H1 (cell line): ENCODE measurements around the gene PCDHGB6. TPM values are rescaled to one million over a fixed set of nuclear protein-coding genes. Genes with fewer than 3 reads are reported as not detected.
A peak's percentile ranks its signal among the peaks of the same experiment; 100 is the strongest.
"Not testable (repeated sequence)": the region's sequence is repeated elsewhere in the genome, so short reads cannot be mapped to it uniquely, and the experiment has no call there.

Experiments
- CTCF ChIA-PET: fragments of 300-600 bp; sonication (Branson Sonifier 250); formaldehyde crosslinking; loops from one replicate; lab custom pipeline; 2021; ENCODE audit not compliant: partially characterized antibody; lab: Charles Lee
- POLR2A ChIA-PET: fragments of 300-600 bp; sonication (Branson Sonifier 250); formaldehyde crosslinking; loops from one replicate; lab custom pipeline; 2021; ENCODE audit warnings: inconsistent platforms; ENCODE audit not compliant: partially characterized antibody; lab: Charles Lee
- DNase-seq, 2 experiments: peaks; one replicate each; pipeline versions ENCODE4 v3.0.0 to v3.0.0-alpha.2; 2010 to 2022; ENCODE audit warnings: low spot score in 2 of 2, low read depth in 1 of 2, mixed read lengths in 1 of 2
- FAIRE-seq: peaks from 2 replicates; lab custom pipeline; 2011; peaks lifted over from hg19 to GRCh38; lab: Jason Lieb, UNC
- H2AFZ ChIP-seq: 2 replicates; pipeline ENCODE4 v1.8.1; 2012; ENCODE audit warnings: low read length, inconsistent platforms
- H2AK5ac ChIP-seq: 2 replicates; pipeline ENCODE4 v1.6.1; 2013; ENCODE audit warnings: low read depth, low read length
- H2BK120ac ChIP-seq: replicated peaks from 2 replicates; pipeline ENCODE3; 2013; ENCODE audit warnings: low read depth, low read length, inconsistent platforms
- H2BK12ac ChIP-seq: 2 replicates; pipeline ENCODE4 v1.6.1; 2013; ENCODE audit warnings: low read depth, low read length
- H2BK15ac ChIP-seq: 2 replicates; pipeline ENCODE4 v1.6.1; 2013; ENCODE audit warnings: low read length
- H2BK20ac ChIP-seq: 2 replicates; pipeline ENCODE4 v1.6.1; 2013; ENCODE audit warnings: low read length
- H2BK5ac ChIP-seq: 2 replicates; pipeline ENCODE4 v1.6.1; 2013; ENCODE audit warnings: low read depth, low read length
- H3K14ac ChIP-seq: 2 replicates; pipeline ENCODE4 v1.6.1; 2013; ENCODE audit warnings: inconsistent platforms; ENCODE audit not compliant: insufficient read length
- H3K18ac ChIP-seq: 2 replicates; pipeline ENCODE4 v1.6.1; 2013; ENCODE audit warnings: low read length; ENCODE audit errors: extremely low read depth
- H3K23ac ChIP-seq: 2 replicates; pipeline ENCODE4 v1.6.1; 2013; ENCODE audit warnings: inconsistent platforms; ENCODE audit not compliant: insufficient read length
- H3K23me2 ChIP-seq: 2 replicates; pipeline ENCODE4 v1.6.1; 2013; ENCODE audit warnings: low read depth, low read length
- H3K27ac ChIP-seq: 2 replicates; pipeline ENCODE4 v1.6.1; 2011; ENCODE audit warnings: low read depth, low read length, inconsistent platforms
- H3K27me3 ChIP-seq, 4 experiments: replicated peaks in 1 of 4; 1 replicate in 1 of 4; 2 replicates in 3 of 4; pipeline versions ENCODE4 v1.6.1 to v1.8.1; 2011 to 2013; ENCODE audit warnings: low read length in 3 of 4, mild to moderate bottlenecking in 3 of 4, inconsistent platforms in 2 of 4, mixed read lengths in 2 of 4, moderate library complexity in 1 of 4; ENCODE audit not compliant: control insufficient read depth in 3 of 4, insufficient read depth in 3 of 4; ENCODE audit errors: extremely low read depth in 1 of 4
- H3K36me3 ChIP-seq, 4 experiments: 2 replicates each; pipeline versions ENCODE4 v1.6.1 to v1.8.1; 2011 to 2013; ENCODE audit warnings: mild to moderate bottlenecking in 4 of 4, low read length in 3 of 4, moderate library complexity in 2 of 4, control low read depth in 1 of 4, inconsistent platforms in 1 of 4; ENCODE audit not compliant: insufficient read depth in 4 of 4, control insufficient read depth in 2 of 4
- H3K4ac ChIP-seq: replicated peaks from 2 replicates; pipeline ENCODE3; 2013; ENCODE audit warnings: low read length, low read depth, mixed read lengths, inconsistent platforms; ENCODE audit not compliant: insufficient read length
- H3K4me1 ChIP-seq, 4 experiments: replicated peaks in 1 of 4; 1 replicate in 1 of 4; 2 replicates in 3 of 4; pipeline versions ENCODE4 v1.6.1 to v1.8.1; 2011 to 2013; ENCODE audit warnings: low read length in 3 of 4, inconsistent platforms in 2 of 4, mixed read lengths in 1 of 4; ENCODE audit not compliant: insufficient read depth in 4 of 4, control insufficient read depth in 3 of 4
- H3K4me2 ChIP-seq, 2 experiments: 2 replicates each; pipeline versions ENCODE4 v1.6.1 to v1.8.1; 2011 to 2013; ENCODE audit warnings: low read depth in 2 of 2, low read length in 2 of 2, control low read depth in 1 of 2, inconsistent platforms in 1 of 2, mild to moderate bottlenecking in 1 of 2; ENCODE audit not compliant: insufficient read depth in 1 of 2
- H3K4me3 ChIP-seq, 4 experiments: fragments of 200-600, 300-600 bp in 1 of 4; sonication (generic), shearing (Covaris generic), sonication (Bioruptor Twin) in 1 of 4; 2 replicates each; pipeline versions ENCODE4 v1.5.1 to v1.8.1; 2011 to 2016; ENCODE audit warnings: low read length in 4 of 4, low read depth in 3 of 4, control low read depth in 2 of 4, inconsistent platforms in 2 of 4, mild to moderate bottlenecking in 2 of 4, mixed read lengths in 1 of 4, moderate library complexity in 1 of 4; ENCODE audit not compliant: insufficient read depth in 2 of 4; ENCODE audit errors: extremely low read depth in 1 of 4
- H3K56ac ChIP-seq: replicated peaks from 2 replicates; pipeline ENCODE3; 2013; ENCODE audit warnings: low read depth, mild to moderate bottlenecking, mixed read lengths, low read length, inconsistent platforms; ENCODE audit not compliant: insufficient read length
- H3K79me1 ChIP-seq: 2 replicates; pipeline ENCODE4 v1.6.1; 2013; ENCODE audit warnings: low read depth, low read length, control low read depth
- H3K79me2 ChIP-seq, 2 experiments: 2 replicates each; pipeline versions ENCODE4 v1.6.1 to v1.8.1; 2012 to 2013; ENCODE audit warnings: low read length in 2 of 2, mild to moderate bottlenecking in 2 of 2, inconsistent platforms in 1 of 2; ENCODE audit not compliant: insufficient read depth in 2 of 2, control insufficient read depth in 1 of 2
- H3K9ac ChIP-seq, 4 experiments: replicated peaks in 1 of 4; 1 replicate in 1 of 4; 2 replicates in 3 of 4; pipeline versions ENCODE4 v1.6.1 to v1.8.1; 2011 to 2013; ENCODE audit warnings: low read depth in 3 of 4, low read length in 3 of 4, control low read depth in 2 of 4, mild to moderate bottlenecking in 2 of 4, moderate library complexity in 2 of 4, inconsistent platforms in 1 of 4; ENCODE audit errors: extremely low read depth in 1 of 4
- H3K9me3 ChIP-seq, 2 experiments: 2 replicates each; pipeline versions ENCODE4 v1.6.1 to v1.8.1; 2012 to 2013; ENCODE audit warnings: mild to moderate bottlenecking in 2 of 2, moderate library complexity in 2 of 2, control low read depth in 1 of 2, inconsistent platforms in 1 of 2, low read depth in 1 of 2, low read length in 1 of 2, mixed read lengths in 1 of 2; ENCODE audit not compliant: insufficient read depth in 2 of 2
- H4K20me1 ChIP-seq, 2 experiments: replicated peaks in 1 of 2; 2 replicates each; pipeline versions ENCODE3 to v1.8.1; 2011 to 2013; ENCODE audit warnings: inconsistent platforms in 2 of 2, low read length in 2 of 2, mild to moderate bottlenecking in 1 of 2; ENCODE audit not compliant: insufficient read depth in 2 of 2, control insufficient read depth in 1 of 2
- H4K5ac ChIP-seq: 2 replicates; pipeline ENCODE4 v1.6.1; 2013; ENCODE audit warnings: low read length, low read depth, mixed read lengths, inconsistent platforms; ENCODE audit not compliant: insufficient read length
- H4K8ac ChIP-seq: 2 replicates; pipeline ENCODE4 v1.8.0; 2013; ENCODE audit warnings: mild to moderate bottlenecking, moderate library complexity, low read length, inconsistent platforms; ENCODE audit not compliant: insufficient read depth; ENCODE audit errors: extremely low read depth
- H4K91ac ChIP-seq: replicated peaks from 2 replicates; pipeline ENCODE3; 2013; ENCODE audit warnings: low read length, mixed read lengths, inconsistent platforms; ENCODE audit not compliant: insufficient read length
- CTCF ChIP-seq, 3 experiments: IDR thresholded peaks; 1 replicate in 2 of 3; 2 replicates in 1 of 3; pipeline versions ENCODE4 v1.5.1 to v1.6.1; 2011; ENCODE audit warnings: low read length in 3 of 3, mild to moderate bottlenecking in 3 of 3, inconsistent platforms in 2 of 3, low read depth in 1 of 3, moderate library complexity in 1 of 3; ENCODE audit not compliant: insufficient read depth in 1 of 3; ENCODE audit errors: control extremely low read depth in 1 of 3
- KDM4A ChIP-seq: IDR thresholded peaks from one replicate; pipeline ENCODE4 v1.7.1; 2012; ENCODE audit warnings: low read depth, mild to moderate bottlenecking, moderate library complexity, low read length, inconsistent platforms; ENCODE audit not compliant: severe bottlenecking
- NRF1 ChIP-seq: IDR thresholded peaks from 2 replicates; pipeline ENCODE4 v1.6.1; 2011; ENCODE audit warnings: mild to moderate bottlenecking, low read depth, low read length, improper control_type of control experiment
- PHF8 ChIP-seq: fragments of 200-600 bp; sonication (generic); conservative IDR thresholded peaks from 2 replicates; pipeline ENCODE4 v1.7.1; 2012; ENCODE audit warnings: low read depth, mild to moderate bottlenecking, inconsistent platforms, low read length, moderate library complexity
- RAD21 ChIP-seq, 2 experiments: IDR thresholded peaks in 1 of 2; conservative IDR thresholded peaks in 1 of 2; 2 replicates each; pipeline ENCODE4 v1.6.1; 2011; ENCODE audit warnings: low read depth in 2 of 2, low read length in 2 of 2, improper control_type of control experiment in 1 of 2, inconsistent platforms in 1 of 2, mild to moderate bottlenecking in 1 of 2, moderate library complexity in 1 of 2
- WGBS, 2 experiments: shearing (Covaris generic) in 1 of 2; methylation state at CpG; one replicate each; pipeline versions ENCODE4 v1.1.6 to v1.1.7; 2013 to 2015; ENCODE audit warnings: low lambda C conversion rate in 2 of 2, mixed read lengths in 2 of 2, inconsistent platforms in 1 of 2, low coverage in 1 of 2, missing lambda C conversion rate in 1 of 2; ENCODE audit not compliant: insufficient replicate concordance in 2 of 2, insufficient coverage in 1 of 2, insufficient read length in 1 of 2; ENCODE audit errors: extremely low coverage in 1 of 2, missing lambda C conversion rate in 1 of 2; 5-methylcytosine and 5-hydroxymethylcytosine counted together
- polyA plus RNA-seq, 7 experiments: library from polyadenylated mRNA; depleted of rRNA in 3 of 7; stranded (reverse) in 5 of 7; unstranded in 2 of 7; fragments of >200 nt in 5 of 7; fragments of 200-250 nt in 2 of 7; gene quantifications; 1 replicate in 5 of 7; 2 replicates in 1 of 7; 4 replicates in 1 of 7; pipeline versions ENCODE4 v1.2.1 to v1.2.3, GENCODE V29; 2011 to 2013; ENCODE audit warnings: missing spikeins in 2 of 7, mixed read lengths in 2 of 7
- total RNA-seq: library from RNA; stranded (reverse); fragmentation: NEBNext Ultra II Directional; extraction: Animal tissue kit (Norgen Biotek cat#: 25700); gene quantifications from 2 replicates; pipeline ENCODE4 v1.2.1, GENCODE V29; 2021

PCDHGB6 gene
- total and polyA plus RNA-seq, 2 of the 8 experiments (the other 6 are each of a cell fraction or from before 2014, with no cell fraction given): 3.4 to 4.1 TPM

- DNase-seq: peak in 1 of 2 experiments; percentile 82
Measured at GRCh38 chr5:141387557-141388311, 20.1 kb upstream of the PCDHGB6 start, which contains the start of gene PCDHGB4. PCDHGB4 (plus strand) TSS chr5:141387698; CDS start chr5:141387885, 187 bp downstream.

More at GRCh38 chr5:141387557-141388311, 20.1 kb upstream of the PCDHGB6 start, which contains the start of gene PCDHGB4:
- 18% methylated on average over 19 of the region's 40 CpGs; no CpG with 5 or more reads in 1 of the 2 experiments for WGBS, 2 experiments
- not testable (repeated sequence) for H3K79me1 ChIP-seq, H3K4ac ChIP-seq, H3K23me2 ChIP-seq, H3K79me2 ChIP-seq, H2BK15ac ChIP-seq, H3K23ac ChIP-seq, H3K4me1 ChIP-seq, H2BK5ac ChIP-seq, H3K27me3 ChIP-seq, H4K91ac ChIP-seq, H3K14ac ChIP-seq, H3K27ac ChIP-seq, H2AK5ac ChIP-seq, H3K56ac ChIP-seq, H4K8ac ChIP-seq, H2AFZ ChIP-seq, H2BK120ac ChIP-seq, H3K18ac ChIP-seq, H2BK12ac ChIP-seq, H4K5ac ChIP-seq, H2BK20ac ChIP-seq, H4K20me1 ChIP-seq
- Histone ChIP-seq H3K9me3 (peaks cover 45 to 49% of the 10 kb centered on the region in 2 experiments), H3K4me3 (peak within 1 kb of the TSS; percentile 42 to 69 (median 44); a peak in 7 of 8 replicates), H3K4me2 (peak within 1 kb of the TSS; percentile 55 to 57), H3K36me3 (peaks cover 3 to 23% (median 9%) of the 10 kb centered on the region in 4 experiments; a peak in 5 of 8 replicates), H3K9ac (peak within 1 kb of the TSS in 2 of 4 experiments; percentile 25 to 70; a peak in 1 of 7 replicates)
- ChIA-PET CTCF (interaction anchor here (0.6 to 8.7 kb wide), 32 partner anchors 9 to 437 kb away, joined by 3 to 68 read pairs (median 5); partner anchors contain the start of genes PCDHB10, PCDHB14, PCDHB15 and PCDHGA1), POLR2A (interaction anchor here (0.6 to 1.3 kb wide), 4 partner anchors 9 to 299 kb away, joined by 3 to 4 read pairs (median 4); partner anchors contain the start of genes PCDHGB3 and PCDHGB5)
- TF ChIP-seq NRF1 (peak; percentile 55), CTCF (IDR thresholded peaks at IDR 0.05; ENCODE audit: control extremely low read depth in 1 of 3, insufficient read depth in 1 of 3, low read depth in 1 of 3, low read length in 3 of 3) (peak; percentile 56 to 66 (median 65)), PHF8 (0 out of 2 replicates have a peak, but pooled peaks have one; percentile 29), KDM4A (peak; percentile 51), RAD21 (IDR thresholded peaks at IDR 0.05 in 1 of 2, conservative IDR thresholded peaks at IDR 0.05 in 1 of 2; ENCODE audit: low read depth in 2 of 2, low read length in 2 of 2) (peak; percentile 59 to 67)
- peak; percentile 93 for FAIRE-seq
